PC-9 (cell line): ENCODE measurements around the gene SSBP2. TPM values are rescaled to one million over a fixed set of nuclear protein-coding genes. Genes with fewer than 3 reads are reported as not detected.

Experiments
- BruUV-seq: library from RNA; stranded (reverse); fragments of 400-500 nt; replicated peaks from 2 replicates; lab custom pipeline; 2021; lab: Mats Ljungman, UMichigan
- CTCF ChIA-PET: fragments of 300-600 bp; sonication (Branson Sonifier 250); formaldehyde crosslinking; loops from one replicate; lab custom pipeline; 2022; ENCODE audit warnings: antibody characterized with exemption; lab: Charles Lee
- POLR2A ChIA-PET: fragments of 300-600 bp; sonication (Branson Sonifier 250); formaldehyde crosslinking; loops from one replicate; lab custom pipeline; 2022; ENCODE audit warnings: antibody characterized with exemption; ENCODE audit not compliant: unreplicated experiment; lab: Charles Lee
- DNase-seq, 2 experiments: peaks; one replicate each; pipeline versions ENCODE4 v3.0.0 to v3.0.0-alpha.2; 2015 to 2022; ENCODE audit warnings: mixed read lengths in 1 of 2
- H2AFZ ChIP-seq: fragments of 200-600 bp; sonication (generic); 2 replicates; pipeline ENCODE4 v1.8.1; 2017; ENCODE audit warnings: antibody characterized with exemption
- H3F3A ChIP-seq: fragments of 200-600 bp; sonication (generic); 2 replicates; pipeline ENCODE4 v1.8.1; 2017; ENCODE audit warnings: antibody characterized with exemption, mild to moderate bottlenecking, low read depth; ENCODE audit not compliant: insufficient read depth
- H3K27ac ChIP-seq: fragments of 200-600 bp; sonication (generic); 2 replicates; pipeline ENCODE4 v1.6.1; 2016; ENCODE audit warnings: mixed run types
- H3K27me3 ChIP-seq: fragments of 200-600 bp; sonication (generic); 2 replicates; pipeline ENCODE4 v1.6.1; 2016; ENCODE audit warnings: low read depth, mixed run types; ENCODE audit not compliant: insufficient read depth
- H3K36me3 ChIP-seq: fragments of 200-600 bp; sonication (generic); 2 replicates; pipeline ENCODE4 v1.6.1; 2016; ENCODE audit warnings: low read depth, mixed run types
- H3K4me1 ChIP-seq: fragments of 200-600 bp; sonication (generic); replicated peaks from 2 replicates; pipeline ENCODE4 v1.6.1; 2016; ENCODE audit warnings: mixed run types; ENCODE audit not compliant: insufficient read depth
- H3K4me2 ChIP-seq: fragments of 200-600 bp; sonication (generic); 2 replicates; pipeline ENCODE4 v1.6.1; 2017; ENCODE audit warnings: mixed run types
- H3K4me3 ChIP-seq: fragments of 200-600 bp; sonication (generic); 2 replicates; pipeline ENCODE4 v1.6.1; 2016; ENCODE audit warnings: mixed run types
- H3K79me2 ChIP-seq: fragments of 200-600 bp; sonication (generic); 2 replicates; pipeline ENCODE4 v1.6.1; 2017; ENCODE audit warnings: low read depth, mixed run types
- H3K9me2 ChIP-seq: fragments of 200-600 bp; sonication (generic); 2 replicates; pipeline ENCODE4 v1.8.1; 2017; ENCODE audit warnings: mild to moderate bottlenecking; ENCODE audit not compliant: insufficient read depth
- H3K9me3 ChIP-seq: fragments of 200-600 bp; sonication (generic); 2 replicates; pipeline ENCODE4 v1.8.1; 2016; ENCODE audit warnings: low read depth; ENCODE audit not compliant: insufficient read depth
- H4K20me1 ChIP-seq: fragments of 200-600 bp; sonication (generic); 2 replicates; pipeline ENCODE4 v1.8.1; 2017; ENCODE audit not compliant: insufficient read depth
- EZH2 ChIP-seq: fragments of 200-600 bp; sonication (generic); IDR thresholded peaks from 2 replicates; pipeline ENCODE4 v1.8.0; 2017; ENCODE audit warnings: antibody characterized with exemption, low read depth
- intact Hi-C: fragments of 100-400 bp; cut with micrococcal nuclease; formaldehyde crosslinking; loops from one replicate; pipeline ENCODE4 v1.10.0; 2022; ENCODE audit not compliant: unreplicated experiment
- total RNA-seq: library from RNA; stranded (reverse); gene quantifications from 2 replicates; pipeline ENCODE4 v1.2.3, GENCODE V29; 2021
- TF ChIP-seq, protein P1 (sequence below): fragments of 200-600 bp; sonication (generic); conservative IDR thresholded peaks from 2 replicates; pipeline ENCODE4 v1.6.1; 2017; ENCODE audit warnings: mixed run types, antibody characterized with exemption, mild to moderate bottlenecking, moderate library complexity

The SSBP2 gene
- total RNA-seq, 1 experiment from 2014 or later: 6.4 TPM

DNA sequence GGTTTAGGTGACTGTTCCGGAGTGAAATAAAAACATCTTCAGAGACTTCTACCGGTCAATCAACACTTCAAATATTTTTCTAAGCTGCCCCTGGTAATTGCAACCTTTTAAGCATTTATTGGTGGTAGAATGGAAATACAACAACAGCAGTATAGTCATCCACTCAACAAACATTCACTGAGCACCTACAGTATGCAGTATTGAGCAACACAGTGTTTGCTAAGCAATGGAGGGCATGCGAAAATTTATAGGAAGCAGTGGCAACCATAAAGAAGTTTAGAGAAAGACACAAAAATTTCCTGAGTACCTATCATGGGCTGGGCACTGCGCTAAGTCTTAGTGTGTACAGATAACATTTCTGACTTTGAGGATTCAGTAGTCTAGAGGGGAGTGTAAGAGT lies 12.0 kb upstream of the SSBP2 start:
- BruUV-seq: no TSS peak
- no peak for DNase-seq
- peaks cover 3% of the 10 kb centered on the region; the same call in 1 of the 2 replicates for H3K4me1 ChIP-seq
- CTCF ChIA-PET: interaction anchor here (0.6 kb wide), 1 partner anchor 842 kb away, joined by 3 read pairs; no protein-coding TSS in a partner anchor
- TF ChIP-seq, protein P1, sequence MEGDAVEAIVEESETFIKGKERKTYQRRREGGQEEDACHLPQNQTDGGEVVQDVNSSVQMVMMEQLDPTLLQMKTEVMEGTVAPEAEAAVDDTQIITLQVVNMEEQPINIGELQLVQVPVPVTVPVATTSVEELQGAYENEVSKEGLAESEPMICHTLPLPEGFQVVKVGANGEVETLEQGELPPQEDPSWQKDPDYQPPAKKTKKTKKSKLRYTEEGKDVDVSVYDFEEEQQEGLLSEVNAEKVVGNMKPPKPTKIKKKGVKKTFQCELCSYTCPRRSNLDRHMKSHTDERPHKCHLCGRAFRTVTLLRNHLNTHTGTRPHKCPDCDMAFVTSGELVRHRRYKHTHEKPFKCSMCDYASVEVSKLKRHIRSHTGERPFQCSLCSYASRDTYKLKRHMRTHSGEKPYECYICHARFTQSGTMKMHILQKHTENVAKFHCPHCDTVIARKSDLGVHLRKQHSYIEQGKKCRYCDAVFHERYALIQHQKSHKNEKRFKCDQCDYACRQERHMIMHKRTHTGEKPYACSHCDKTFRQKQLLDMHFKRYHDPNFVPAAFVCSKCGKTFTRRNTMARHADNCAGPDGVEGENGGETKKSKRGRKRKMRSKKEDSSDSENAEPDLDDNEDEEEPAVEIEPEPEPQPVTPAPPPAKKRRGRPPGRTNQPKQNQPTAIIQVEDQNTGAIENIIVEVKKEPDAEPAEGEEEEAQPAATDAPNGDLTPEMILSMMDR: no peak
- no peak for TF ChIP-seq EZH2
- no peaks in the 10 kb centered on the region for H4K20me1 ChIP-seq
- no peak overlapping the region for H2AFZ ChIP-seq
- H3K4me2 ChIP-seq: no peak overlapping the region
- POLR2A ChIA-PET: interaction anchor here (0.7 kb wide), 2 partner anchors 19 to 295 kb away, joined by 4 to 8 read pairs; no protein-coding TSS in a partner anchor
- no peaks in the 10 kb centered on the region for H3K27me3 ChIP-seq
- H3K9me2 ChIP-seq: no peaks in the 10 kb centered on the region; the same call in 1 of the 2 replicates
- H3K27ac ChIP-seq: no peak overlapping the region
- H3F3A ChIP-seq: no peaks in the 10 kb centered on the region
- intact Hi-C loops: no loop called here
- no peaks in the 10 kb centered on the region for H3K9me3 ChIP-seq
- no peaks in the 10 kb centered on the region for H3K36me3 ChIP-seq
- no peak overlapping the region for H3K4me3 ChIP-seq
- H3K79me2 ChIP-seq: no peaks in the 10 kb centered on the region

DNA sequence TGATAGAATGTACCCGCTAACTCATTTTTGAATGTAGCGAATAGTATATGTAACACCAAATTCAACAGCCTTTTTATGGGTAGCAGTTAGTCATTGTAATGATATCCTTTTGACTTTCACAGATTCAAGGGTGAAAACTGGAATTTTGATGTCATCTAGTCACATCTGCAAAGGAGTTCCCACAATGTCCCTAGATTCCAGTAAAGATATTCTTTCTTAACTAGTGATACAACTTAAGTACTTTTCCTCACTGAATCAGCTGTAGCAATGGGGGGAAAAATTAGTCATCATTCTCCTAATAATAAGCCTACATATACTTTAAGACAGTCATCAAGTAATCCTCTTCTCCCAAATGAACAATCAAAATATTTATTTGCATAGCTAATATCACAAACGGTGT lies 11.5 kb upstream of the SSBP2 start:
- Histone ChIP-seq H3K79me2 (no peaks in the 10 kb centered on the region), H4K20me1 (no peaks in the 10 kb centered on the region), H3K4me2 (no peak overlapping the region), H3K36me3 (no peaks in the 10 kb centered on the region), H3K27me3 (no peaks in the 10 kb centered on the region), H2AFZ (no peak overlapping the region), H3K27ac (no peak overlapping the region), H3K4me3 (no peak overlapping the region), H3K9me2 (no peaks in the 10 kb centered on the region; the same call in 1 of the 2 replicates), H3F3A (no peaks in the 10 kb centered on the region), H3K4me1 (no peaks in the 10 kb centered on the region), H3K9me3 (no peaks in the 10 kb centered on the region)
- TF ChIP-seq, protein P1: no peak
- ChIA-PET CTCF (interaction anchor here (0.6 kb wide), 1 partner anchor 843 kb away, joined by 3 read pairs; no protein-coding TSS in a partner anchor), POLR2A (no interaction called here)
- intact Hi-C loops: no loop called here
- DNase-seq: no peak
- BruUV-seq: no TSS peak

GRCh38 chr5:81761970-81762369 lies 11.1 kb upstream of the SSBP2 start:
- H4K20me1 ChIP-seq: no peaks in the 10 kb centered on the region
- peaks cover 3% of the 10 kb centered on the region for H3K4me1 ChIP-seq
- no peaks in the 10 kb centered on the region for H3K36me3 ChIP-seq
- no TSS peak for BruUV-seq
- H3F3A ChIP-seq: no peaks in the 10 kb centered on the region
- H3K4me3 ChIP-seq: no peak overlapping the region
- TF ChIP-seq, protein P1: no peak
- TF ChIP-seq EZH2: no peak
- intact Hi-C loops: no loop called here
- no peak overlapping the region for H2AFZ ChIP-seq
- H3K4me2 ChIP-seq: no peak overlapping the region
- no peaks in the 10 kb centered on the region for H3K27me3 ChIP-seq
- no peak for DNase-seq
- ChIA-PET CTCF (interaction anchor here (0.6 kb wide), 1 partner anchor 843 kb away, joined by 3 read pairs; no protein-coding TSS in a partner anchor), POLR2A (no interaction called here)
- H3K27ac ChIP-seq: no peak overlapping the region
- no peaks in the 10 kb centered on the region for H3K9me3 ChIP-seq
- H3K9me2 ChIP-seq: no peaks in the 10 kb centered on the region; the same call in 1 of the 2 replicates
- H3K79me2 ChIP-seq: no peaks in the 10 kb centered on the region
